HG02970 (cell line): ENCODE results near the gene TP53I3.
"Not testable (repeated sequence)": the region's sequence is repeated elsewhere in the genome, so short reads cannot be mapped to it uniquely, and the experiment has no call there.

ENCODE experiments used
- ATAC-seq: cut with Tn5 transposase; IDR thresholded peaks from one replicate; pipeline ENCODE4 v1.9.1; 2021; ENCODE audit warnings: mild to moderate bottlenecking, moderate library complexity, moderate number of reproducible peaks; ENCODE audit not compliant: unreplicated experiment, low FRiP score

Gene TP53I3

DNA sequence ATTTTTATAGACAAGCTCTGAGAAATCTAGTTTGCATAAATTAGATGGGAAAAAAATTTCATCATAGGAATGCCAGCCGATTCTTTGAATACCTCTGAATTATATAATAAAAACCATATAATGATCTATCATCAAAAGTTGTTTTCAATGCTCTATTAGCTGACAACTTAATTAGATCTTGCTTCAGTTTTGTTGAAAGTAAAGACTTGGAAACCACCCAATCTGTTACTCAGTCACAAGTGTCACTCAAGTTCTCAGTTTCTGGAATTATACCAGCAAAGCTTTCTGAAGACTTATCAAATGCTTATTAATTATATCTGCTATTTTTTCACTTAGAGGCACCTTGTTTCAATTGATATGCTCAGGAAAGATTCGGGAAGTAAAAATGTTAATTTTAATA is 17.4 kb upstream of the TP53I3 start:
- no peak for ATAC-seq

DNA sequence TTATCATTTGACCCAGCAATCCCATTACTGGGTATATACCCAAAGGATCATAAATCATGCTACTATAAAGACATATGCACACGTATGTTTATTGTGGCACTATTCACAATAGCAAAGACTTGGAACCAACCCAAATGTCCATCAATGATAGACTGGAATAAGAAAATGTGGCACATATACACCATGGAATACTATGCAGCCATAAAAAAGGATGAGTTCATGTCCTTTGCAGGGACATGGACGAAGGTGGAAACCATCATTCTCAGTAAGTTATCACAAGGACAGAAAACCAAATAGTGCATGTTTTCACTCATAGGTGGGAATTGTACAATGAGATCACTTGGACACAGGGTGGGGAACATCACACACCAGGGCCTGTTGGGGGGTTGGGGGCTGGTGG is 16.1 kb upstream of the TP53I3 start:
- ATAC-seq, result not testable (repeated sequence)

DNA sequence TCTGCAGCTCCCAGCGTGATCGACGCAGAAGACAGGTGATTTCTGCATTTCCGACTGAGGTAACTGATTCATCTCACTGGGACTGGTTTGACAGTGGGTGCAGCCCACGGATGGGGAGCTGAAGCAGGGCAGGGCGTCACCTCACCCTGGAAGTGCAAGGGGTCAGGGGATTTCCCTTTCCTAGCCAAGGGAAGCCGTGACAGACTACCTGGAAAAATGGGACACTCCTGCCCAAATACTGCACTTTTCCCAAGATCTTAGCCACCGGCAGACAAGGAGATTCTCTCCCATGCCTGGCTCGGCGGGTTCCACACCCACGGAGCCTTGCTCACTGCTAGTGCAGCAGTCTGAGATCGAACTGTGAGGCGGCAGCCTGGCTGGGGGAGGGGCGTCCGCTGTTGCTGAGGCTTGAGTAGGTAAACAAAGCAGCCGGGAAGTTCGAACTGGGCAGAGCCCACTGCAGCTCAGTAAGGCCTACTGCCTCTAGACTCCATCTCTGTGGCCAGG is 10.6 kb upstream of the TP53I3 start:
- ATAC-seq, result not testable (repeated sequence)

- ATAC-seq, result not testable (repeated sequence)
Observed at GRCh38 chr2:24093270-24093669, 8.6 kb upstream of the TP53I3 start.

GRCh38 chr2:24088821-24089359 is 4.3 kb upstream of the TP53I3 start:
- ATAC-seq, result no peak

DNA sequence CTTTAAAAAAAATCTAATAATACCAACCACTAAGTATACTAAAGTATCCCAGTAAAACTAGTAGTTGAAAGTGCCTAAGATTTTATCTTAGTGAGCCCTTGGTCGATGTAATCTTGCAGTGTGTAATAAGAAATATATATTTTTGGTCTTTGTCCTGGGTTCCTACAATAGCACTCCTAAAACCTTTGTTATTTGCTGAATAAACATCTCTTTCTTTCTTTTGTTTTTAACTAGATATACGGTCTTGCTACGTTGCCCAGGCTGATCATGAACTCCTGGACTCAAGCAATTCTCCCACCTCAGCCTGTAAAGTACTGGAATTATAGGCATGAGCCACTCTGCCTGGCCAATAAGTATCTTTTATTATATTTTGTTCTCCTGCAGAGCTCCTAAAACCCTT is 2.4 kb upstream of the TP53I3 start:
- ATAC-seq, result no peak

GRCh38 chr2:24086241-24086640 is 1.6 kb upstream of the TP53I3 start:
- no peak for ATAC-seq

DNA sequence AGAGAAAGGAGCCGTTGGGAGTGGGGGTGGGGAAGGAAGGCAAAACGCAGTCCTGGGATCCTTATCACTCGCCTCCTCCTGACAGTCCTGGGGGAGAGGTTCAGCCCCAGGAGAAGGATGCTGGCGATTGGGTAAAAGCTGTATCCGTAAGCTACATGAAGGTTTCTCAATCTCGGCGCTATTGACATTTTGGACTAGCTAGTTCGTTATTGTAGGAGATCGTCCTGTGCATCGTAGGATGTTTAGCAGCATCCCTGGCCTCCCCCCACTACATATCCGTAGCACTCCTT is 511 bp upstream of the TP53I3 start:
- ATAC-seq, result no peak

DNA sequence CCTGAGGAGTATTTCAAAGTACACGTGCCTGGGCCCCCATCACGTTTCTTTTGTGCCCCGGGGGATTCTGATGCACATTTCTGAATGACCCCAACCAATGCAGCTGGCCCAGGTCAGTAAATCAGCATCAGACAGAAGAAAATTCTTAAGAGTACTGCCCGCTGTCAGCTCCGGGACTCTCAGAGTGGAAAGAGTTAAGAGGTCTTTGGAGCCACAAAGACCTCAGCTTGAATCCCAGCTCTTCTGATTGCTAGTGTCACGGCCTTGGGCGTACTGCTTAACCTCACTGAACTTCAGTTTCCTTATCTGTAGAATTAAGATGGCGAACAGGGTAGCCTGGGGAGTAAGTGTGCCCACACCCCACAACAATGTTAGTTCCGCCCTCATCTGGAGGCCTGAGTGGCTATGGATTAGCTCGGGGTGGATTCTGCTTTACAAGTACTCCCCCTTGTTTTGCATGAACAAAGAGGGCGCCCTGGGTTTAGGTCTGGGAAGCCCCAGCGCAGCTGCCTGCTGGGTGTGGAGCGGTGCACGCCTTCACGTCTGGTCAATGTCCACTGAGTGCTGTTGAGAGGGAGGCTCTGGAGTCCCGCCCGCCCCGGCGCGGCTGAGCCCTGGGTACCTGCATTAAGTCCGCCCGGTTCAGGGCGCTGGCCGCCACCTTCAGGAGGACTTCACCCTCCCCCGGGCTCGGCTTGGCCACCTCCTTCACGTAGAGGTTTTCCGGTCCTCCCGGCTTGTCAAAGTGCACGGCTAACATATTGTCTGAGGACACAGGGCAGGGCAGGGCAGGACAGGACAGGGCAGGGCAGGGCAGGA is 858 bp downstream of the TP53I3 start:
- peak; percentile 73 for ATAC-seq

GRCh38 chr2:24082787-24083566 is 1.7 kb downstream of the TP53I3 start:
- ATAC-seq, result no peak

DNA sequence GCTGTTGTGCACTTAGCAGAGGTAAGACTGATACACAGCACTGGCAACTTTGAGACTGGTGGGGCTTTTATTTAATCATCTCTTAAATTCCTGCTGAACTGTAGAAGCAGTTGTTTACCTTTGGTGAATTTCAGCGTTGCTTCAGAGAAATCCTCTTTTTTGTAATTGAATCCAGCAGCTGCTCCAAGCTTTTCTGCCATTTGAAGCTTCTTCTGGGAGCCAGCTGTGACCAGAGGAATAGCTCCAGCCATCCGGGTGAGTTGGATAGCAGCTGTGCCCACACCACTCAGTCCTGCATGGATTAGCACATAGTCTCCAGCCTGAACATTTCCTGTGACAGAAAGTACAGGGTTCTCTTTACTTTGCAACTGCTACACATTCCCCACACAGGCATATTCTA is 3.9 kb downstream of the TP53I3 start:
- no peak for ATAC-seq

DNA sequence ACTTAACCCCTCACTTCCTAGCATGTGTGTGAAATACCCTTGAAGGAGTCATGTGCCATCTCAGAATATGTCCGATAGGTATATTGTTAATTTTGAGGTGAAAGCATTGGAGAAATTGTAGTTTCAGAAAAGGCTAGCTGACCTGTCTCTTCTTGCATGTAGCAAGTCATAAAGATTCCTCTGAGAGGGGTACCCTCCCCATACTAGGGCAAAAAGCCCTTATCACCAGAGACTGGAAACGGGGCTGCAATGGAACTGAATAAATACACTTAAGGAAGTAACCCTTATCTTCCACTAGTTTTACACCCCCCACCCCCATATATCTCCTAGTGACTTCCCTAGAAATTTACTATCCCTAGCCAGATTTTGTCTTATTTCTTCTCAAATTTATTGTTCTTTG is 6.8 kb downstream of the TP53I3 start:
- ATAC-seq, result no peak

DNA sequence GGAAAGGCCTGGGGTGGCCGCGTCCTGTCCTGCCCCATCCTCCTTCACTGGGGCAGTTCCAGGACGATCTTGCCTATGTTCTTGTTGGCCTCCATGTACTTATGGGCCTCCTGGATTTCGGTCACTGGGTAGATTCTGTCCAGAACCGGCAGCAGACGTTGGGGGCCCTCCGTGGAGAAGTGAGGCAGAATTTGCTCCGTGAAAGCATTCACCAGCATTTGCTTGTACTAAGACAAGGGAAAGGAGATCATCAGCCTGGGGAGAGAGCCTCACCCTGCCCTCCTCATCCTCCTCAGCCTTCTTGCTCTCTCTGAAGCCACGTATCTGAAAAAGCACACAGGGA is 7.1 kb downstream of the TP53I3 start:
- ATAC-seq, result no peak

GRCh38 chr2:24076849-24077534 is 7.6 kb downstream of the TP53I3 start:
- ATAC-seq, result peak; percentile 5

DNA sequence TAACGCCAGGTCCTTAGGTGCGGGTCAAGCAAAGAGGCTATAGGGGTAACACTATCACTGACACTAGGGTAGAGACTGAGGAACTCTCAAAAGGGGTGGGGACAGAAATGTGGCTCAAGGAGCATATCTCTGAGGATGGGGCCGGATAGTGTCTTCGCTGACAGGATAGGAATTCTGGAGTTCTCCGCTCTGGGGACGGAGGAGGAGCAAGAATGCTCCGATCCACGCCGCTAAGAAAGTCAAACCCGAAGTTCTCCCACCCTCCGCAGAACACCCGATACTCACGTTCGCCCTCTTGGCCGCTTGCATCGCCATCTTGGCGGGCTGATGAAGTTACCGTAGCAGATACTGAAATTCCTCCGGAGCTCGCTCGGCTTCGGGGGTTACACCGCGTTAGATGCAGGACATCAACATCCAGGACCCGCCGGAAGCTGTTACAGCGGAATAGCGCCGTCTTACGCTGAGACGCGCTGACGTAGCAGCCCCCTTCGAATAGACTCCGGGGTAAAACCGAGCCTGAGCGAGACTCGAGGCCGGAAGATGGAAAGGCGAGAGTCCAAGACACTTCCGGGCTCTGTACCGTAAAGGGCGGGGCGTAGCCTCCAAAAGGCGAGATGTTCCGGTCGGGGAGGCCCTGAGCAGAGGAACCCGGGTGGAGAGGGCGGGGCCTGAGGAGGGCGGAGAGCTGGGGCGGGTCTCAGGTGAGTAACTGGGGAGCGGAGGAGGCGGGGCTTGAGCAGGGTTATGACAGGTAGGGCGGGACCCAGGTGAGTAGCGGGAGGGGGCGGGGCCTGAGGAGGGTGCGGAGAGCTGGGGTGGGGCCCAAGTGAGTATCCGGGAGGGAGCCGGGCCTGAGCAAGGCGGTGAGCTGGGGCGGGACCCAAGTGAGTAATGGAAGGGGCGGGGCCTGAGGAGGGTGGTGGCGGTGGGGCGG is 8.5 kb downstream of the TP53I3 start, which contains the start of gene SF3B6:
Gene SF3B6, minus strand, starts transcription at position 412 of the 934 bp plus-strand sequence. Its CDS starts 97 bp downstream, at position 315.
- ATAC-seq, result peak; percentile 93

DNA sequence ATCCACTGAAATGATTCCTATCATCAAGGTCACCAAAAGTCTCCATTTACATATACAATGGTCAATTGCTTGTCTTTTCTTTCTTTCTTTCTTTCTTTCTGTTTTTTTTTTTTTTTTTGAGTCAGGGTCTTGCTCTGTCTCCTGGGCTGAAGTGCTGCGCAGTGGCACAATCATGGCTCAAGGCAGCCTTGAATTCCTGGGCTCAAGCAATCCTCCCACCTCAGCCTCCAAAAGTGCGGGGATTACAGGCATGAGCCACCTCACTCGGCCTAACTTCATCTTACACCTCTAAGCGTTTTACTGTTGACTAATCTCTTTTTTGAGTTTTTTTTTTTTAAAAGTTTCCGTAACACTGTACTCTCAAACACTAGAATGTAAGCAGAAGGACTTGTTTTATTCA is 9.4 kb downstream of the TP53I3 start:
- ATAC-seq, result no peak

DNA sequence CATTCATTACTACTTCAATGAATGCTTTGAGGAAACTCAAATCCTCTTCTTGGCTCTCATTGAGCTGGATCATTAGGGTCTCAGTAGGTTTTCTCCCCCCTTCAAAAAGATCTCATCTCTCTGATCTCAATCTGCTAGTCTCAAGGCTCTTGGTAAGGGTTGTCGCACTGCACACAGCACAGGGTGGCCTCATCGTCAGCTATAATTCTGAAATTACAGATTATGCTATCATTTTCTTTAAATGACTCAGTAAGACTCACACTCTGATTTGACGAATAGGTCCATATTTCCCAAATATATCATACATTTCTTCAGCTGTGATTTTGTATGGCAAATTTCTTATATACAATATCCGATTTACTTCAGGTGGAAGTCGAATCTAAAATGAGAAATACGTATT is 10.8 kb downstream of the TP53I3 start:
- no peak for ATAC-seq

DNA sequence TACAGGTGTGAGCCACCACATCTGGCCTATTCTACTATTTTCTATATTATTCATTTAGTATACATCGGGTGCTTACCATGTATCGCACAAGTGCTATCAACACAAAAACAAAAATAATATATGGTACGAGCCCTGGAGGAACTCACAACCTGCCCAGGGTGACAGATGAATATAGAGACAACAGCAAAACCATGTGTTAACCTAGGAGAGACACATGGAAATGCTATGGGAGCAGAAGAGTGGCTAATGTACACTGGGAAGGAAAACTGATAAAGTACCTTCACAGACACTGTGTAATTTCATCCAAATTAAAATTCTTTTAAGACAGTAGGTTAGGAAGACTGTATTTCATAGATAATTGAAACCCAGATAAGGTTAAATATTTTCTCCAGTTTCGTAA is 12.4 kb downstream of the TP53I3 start:
- no peak for ATAC-seq

DNA sequence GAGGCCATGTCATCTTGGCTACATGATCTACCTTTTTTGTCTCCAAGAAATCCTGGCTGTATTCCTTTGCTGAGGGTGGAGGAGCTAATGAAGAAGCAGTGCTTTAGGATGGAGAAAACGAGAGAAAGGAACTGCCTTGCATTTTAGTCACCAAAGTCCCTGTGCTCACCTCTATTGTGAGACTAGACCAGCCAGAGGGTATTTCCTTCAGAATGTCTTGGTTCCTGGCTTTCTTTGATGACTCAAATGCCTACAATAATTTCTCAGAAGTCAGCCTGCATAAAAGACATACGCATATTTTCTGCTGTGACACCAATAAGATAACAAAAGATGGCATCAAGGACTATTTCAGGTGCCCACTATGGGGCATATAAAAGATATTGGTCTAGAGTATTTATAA is 19.3 kb downstream of the TP53I3 start:
- no peak for ATAC-seq
